Right renal pelvis (tissue), 4 donors: ENCODE results near the gene ARHGAP20. TPM values are rescaled to one million over a fixed set of nuclear protein-coding genes. Genes with fewer than 3 reads are reported as not detected.

Source experiments
- DNase-seq, 4 donors: peaks; one replicate each; pipeline ENCODE4 v3.0.0-alpha.2; 2013; ENCODE audit warnings: low read depth in 4 of 4, low spot score in 3 of 4, missing footprints in 1 of 4
- polyA plus RNA-seq, 4 donors: library from polyadenylated mRNA; unstranded; fragments of 120-200 nt; gene quantifications; one replicate each; pipeline ENCODE4 v1.2.1, GENCODE V29; 2013; ENCODE audit not compliant: insufficient read length in 4 of 4

ARHGAP20 gene
- polyA plus RNA-seq, 4 donors, result 4.7 to 6.5 (median 5.2) TPM

DNA sequence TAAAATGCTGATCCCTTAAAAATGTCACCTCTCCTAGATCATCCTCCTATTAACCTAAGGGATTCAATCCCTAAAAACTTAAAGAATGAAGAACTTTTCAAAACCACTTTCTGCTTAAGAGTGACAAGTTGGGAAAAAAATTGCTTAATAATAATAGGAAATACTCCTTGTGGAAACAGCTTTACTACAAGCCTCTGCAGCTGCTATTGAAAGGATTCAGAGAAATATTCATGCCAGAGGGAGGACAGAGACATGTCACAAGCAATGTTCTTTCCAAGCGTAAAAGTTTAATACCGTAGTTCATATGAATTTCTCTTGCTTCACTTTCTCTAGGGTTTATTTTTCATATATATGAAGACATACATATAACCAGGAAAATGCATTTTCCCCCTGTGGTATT lies 98.2 kb downstream of the ARHGAP20 start:
- no peak for DNase-seq

GRCh38 chr11:110613197-110613918 lies 98.9 kb downstream of the ARHGAP20 start:
- no peak for DNase-seq

DNA sequence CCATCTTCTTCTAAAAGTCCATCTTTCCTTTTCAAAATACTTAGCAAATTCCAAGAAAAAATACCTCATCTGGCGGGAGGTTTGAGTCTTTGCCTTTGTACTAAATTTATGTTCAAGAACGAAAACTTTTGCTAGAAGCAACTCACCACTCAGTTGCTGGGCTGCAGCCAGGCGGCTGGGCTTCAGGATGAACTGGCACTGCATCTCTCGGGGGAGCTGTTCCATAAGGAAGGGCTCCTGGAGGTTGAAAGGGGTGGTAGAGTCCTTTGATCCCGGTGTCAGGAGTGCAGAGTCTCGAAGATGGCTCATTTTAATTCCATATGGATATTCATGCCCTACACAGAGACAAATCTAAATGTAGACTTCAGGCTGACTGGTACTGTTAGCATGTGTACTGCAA lies 105.8 kb downstream of the ARHGAP20 start:
- DNase-seq, result no peak

DNA sequence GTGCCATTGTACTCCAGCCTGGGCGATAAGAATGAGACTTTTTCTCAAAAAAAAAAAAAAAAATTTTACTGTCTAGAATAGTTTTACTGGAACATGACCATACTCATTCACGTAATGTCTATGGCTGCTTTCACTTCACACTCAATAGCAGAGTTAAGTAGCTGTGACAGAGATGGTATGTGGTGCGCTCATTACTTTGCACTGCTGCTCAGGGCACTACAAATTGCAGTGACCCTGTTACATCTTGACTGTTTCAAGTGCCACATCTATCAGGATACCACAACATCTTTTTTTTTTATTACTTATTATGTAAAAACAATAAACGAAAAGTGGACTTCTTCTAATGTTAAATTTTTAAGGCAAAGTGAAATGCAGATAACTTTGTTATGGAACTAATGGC lies 110.3 kb downstream of the ARHGAP20 start:
- DNase-seq, result no peak

DNA sequence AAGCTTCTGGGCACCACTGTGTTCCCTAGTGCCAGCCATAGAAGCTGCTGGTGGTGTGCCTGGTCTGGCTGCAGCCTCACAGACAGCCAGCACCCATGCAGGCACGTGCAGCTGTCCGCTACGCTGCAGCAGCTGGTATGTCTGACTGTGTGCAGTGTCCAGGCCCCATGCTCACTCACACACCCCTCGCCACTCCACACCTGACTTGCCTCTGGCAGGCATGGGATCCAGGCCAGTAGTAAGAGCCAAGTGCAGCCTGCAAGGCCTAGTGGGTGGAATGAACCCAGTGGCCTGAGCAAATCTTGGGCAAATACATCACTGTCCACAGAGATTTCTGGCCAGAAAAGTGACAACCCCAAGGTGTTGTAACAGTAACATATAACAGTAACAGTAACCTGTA lies 111.9 kb downstream of the ARHGAP20 start:
- DNase-seq, result no peak

- no peak for DNase-seq
Measured at GRCh38 chr11:110599207-110599606, 113.0 kb downstream of the ARHGAP20 start.

DNA sequence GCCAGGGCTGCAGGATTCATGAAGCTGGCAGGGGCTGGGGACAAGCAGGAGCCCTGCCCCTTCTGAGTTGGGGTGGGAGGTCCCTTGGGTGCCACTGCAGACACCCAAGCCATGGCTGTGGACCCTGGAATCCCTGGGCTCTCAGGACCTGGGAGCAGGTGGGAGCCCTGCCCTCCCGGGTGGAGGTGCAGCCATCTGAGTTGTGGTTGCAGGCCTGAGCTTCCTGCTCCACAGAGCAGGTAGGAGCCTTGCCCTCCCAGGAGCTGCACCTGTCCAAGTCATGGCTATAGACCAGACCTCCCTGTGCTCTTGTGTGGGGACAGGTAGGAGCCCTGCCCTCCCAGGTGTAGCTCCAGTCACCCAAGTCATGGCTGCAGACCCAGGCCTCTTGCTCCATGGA lies 113.5 kb downstream of the ARHGAP20 start:
- DNase-seq, result no peak

DNA sequence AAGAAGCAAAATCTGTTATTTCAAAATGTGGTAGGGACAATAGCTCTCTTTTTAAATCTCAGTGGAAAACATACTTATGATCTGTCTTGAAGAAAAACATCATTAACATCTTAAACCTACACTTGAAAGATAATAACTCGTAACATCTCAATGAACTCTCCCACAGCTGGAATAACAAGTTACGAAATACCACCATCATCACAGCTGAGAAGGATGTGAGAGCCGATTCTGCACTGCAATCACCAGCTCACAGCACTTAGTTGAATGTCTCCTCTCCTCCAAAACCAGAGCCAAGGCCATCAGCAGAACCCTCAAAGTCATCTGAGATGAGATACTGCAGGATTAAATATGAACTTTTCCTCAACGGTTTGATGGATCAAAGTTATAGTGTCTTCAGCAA lies 124.3 kb downstream of the ARHGAP20 start:
- no peak for DNase-seq

- no peak for DNase-seq
Measured at GRCh38 chr11:110587129-110587528, 125.1 kb downstream of the ARHGAP20 start.

DNA sequence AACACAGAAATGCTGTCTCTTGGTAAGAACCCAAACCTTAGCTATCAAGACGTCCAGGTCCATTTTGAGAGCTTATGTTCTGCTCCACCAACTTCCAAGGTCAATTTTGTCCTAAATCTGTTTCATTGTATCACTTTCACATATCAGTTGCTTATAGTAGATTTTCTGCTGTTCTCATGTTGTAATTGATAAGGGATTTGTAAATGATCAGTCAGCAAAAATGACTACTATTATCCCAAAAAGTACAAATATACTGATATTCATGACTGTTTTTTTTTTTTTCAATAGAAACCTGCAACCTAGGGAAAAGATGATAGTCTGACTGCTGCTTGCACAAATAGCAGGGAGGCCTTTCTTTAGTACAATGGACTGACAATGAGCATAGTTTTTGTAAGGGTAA lies 128.1 kb downstream of the ARHGAP20 start:
- DNase-seq, result no peak

DNA sequence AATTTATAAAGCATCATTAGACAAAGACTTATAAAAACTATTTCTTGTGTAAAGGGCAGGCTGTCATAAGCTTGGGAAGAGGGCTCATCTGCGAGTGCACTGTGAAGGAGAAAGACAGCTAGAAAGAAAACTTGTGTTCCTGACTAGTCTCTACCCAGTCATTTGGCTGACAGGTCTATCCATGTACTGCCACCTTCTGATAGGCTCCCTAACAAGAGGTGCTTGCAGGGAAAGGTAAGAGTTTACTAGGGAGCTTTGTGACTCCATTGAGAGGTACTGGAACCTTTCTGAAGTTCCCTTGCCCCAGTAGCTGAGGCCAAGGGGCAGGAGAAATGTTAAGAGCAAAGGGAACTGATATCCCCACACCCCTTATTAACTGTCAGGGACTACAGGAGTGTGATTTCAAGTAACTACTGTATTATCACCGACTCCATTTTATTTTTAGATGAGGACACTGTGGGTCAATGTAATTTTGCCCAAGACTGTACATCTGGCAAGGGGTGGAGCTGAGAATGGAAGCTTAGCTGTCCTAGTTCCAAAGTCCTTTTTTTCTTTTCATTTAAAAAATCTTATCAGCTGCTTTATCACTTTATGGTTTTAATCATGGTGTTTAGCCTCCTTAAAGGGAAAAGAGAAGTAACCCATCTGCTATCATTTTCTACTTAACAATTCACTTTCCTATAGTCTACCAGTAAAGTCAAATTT lies 129.4 kb downstream of the ARHGAP20 start:
- no peak for DNase-seq

DNA sequence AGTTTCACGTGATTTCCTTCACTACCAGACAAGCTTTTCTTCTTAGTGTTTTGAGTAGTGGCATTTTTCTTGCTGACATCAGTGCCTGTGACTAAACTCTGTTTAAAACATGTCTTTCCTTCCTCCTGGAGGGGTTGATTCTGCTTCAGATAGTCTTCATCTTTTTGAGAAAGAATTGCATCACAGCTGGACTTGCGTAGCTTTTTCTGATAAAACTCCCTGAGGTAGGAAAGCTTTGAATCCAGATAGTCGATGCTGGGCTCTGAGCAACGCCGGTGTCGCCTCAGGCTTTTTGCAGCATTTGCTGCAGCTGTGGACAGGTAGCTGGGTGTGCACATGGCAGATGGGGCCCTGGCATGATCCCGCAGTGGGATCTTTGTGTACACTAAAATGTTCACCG lies 131.7 kb downstream of the ARHGAP20 start:
- no peak for DNase-seq

DNA sequence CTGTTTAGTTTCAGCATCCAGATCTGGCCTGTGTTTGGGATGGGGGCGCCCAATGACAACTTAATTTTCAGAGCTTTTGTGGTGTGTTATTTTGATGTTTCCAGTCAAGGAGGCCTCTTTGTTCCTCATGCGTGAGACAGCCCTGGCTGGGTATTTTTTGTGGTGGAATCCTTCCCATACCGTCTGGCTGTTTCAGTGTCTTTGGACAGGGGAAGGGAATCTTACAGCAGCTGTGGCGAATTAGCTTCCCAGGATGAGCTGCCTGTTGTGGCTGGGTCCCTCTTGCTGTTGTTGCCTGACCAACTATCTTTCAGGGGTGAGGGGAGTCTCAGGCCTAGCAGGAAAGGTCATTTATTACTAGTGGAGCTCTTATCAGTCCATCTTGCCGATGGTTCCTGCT lies 138.8 kb downstream of the ARHGAP20 start:
- no peak for DNase-seq

- DNase-seq, result no peak
Measured at GRCh38 chr11:110571081-110571720, 141.0 kb downstream of the ARHGAP20 start.

DNA sequence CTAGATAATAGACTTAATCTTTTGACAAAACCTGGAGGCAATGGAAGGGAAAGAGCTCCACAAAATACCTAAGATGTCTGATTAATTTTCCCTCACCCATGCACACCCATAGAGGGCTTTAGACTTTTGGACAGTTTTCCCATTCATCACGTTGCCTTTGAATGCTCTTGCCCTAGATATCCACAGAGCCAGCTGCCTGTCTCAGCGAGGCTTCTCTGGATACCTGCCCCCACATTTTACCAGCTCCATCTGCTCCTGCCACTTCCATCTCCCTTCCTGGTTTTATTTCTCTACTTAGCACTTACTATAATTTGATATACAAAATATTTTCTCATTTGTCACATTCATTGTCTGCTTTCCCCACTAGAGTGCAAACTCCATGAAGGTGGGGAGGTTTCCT lies 145.7 kb downstream of the ARHGAP20 start:
- DNase-seq, result no peak

- no peak for DNase-seq
Measured at GRCh38 chr11:110565357-110566336, 146.6 kb downstream of the ARHGAP20 start.

- no peak for DNase-seq
Measured at GRCh38 chr11:110564676-110565356, 147.4 kb downstream of the ARHGAP20 start.

- no peak for DNase-seq
Measured at GRCh38 chr11:110544779-110545178, 167.5 kb downstream of the ARHGAP20 start.

- no peak for DNase-seq
Measured at GRCh38 chr11:110538154-110538553, 174.1 kb downstream of the ARHGAP20 start.
